ENCODE data around the gene UMPS.

Gene UMPS

GRCh38 chr3:124791639-124792151 lies 61.4 kb downstream of the UMPS start:
- DNase-seq (no peak), ATAC-seq (no peak)
- Mint-ChIP-seq H3K4me1 (peaks cover 8% of the 10 kb centered on the region), H3K4me3 (no peak overlapping the region), H3K9me3 (no peaks in the 10 kb centered on the region), H3K27ac (no peak overlapping the region), H3K27me3 (no peaks in the 10 kb centered on the region)

GRCh38 chr3:124792341-124793040 lies 62.2 kb downstream of the UMPS start:
- peaks cover 8% of the 10 kb centered on the region for H3K4me1 Mint-ChIP-seq
- DNase-seq, result no peak
- H3K9me3 Mint-ChIP-seq, result no peaks in the 10 kb centered on the region
- no peak overlapping the region for H3K27ac Mint-ChIP-seq
- no peak overlapping the region for H3K4me3 Mint-ChIP-seq
- no peak for ATAC-seq
- no peaks in the 10 kb centered on the region for H3K27me3 Mint-ChIP-seq

- Mint-ChIP-seq H3K27me3 (no peaks in the 10 kb centered on the region), H3K4me3 (no peak overlapping the region), H3K9me3 (no peaks in the 10 kb centered on the region), H3K4me1 (peaks cover 8% of the 10 kb centered on the region), H3K27ac (no peak overlapping the region)
- no peak for DNase-seq
- ATAC-seq, result no peak
These were observed 62.9 kb downstream of the UMPS start for GRCh38 chr3:124793054-124793739.

GRCh38 chr3:124796477-124796876 lies 66.2 kb downstream of the UMPS start:
- peaks cover 5% of the 10 kb centered on the region for H3K4me1 Mint-ChIP-seq

GRCh38 chr3:124797426-124797945 lies 67.2 kb downstream of the UMPS start:
- Mint-ChIP-seq H3K27me3 (peaks cover 9% of the 10 kb centered on the region), H3K9me3 (no peaks in the 10 kb centered on the region)
- ATAC-seq, result no peak

More at GRCh38 chr3:124796477-124796876, 66.2 kb downstream of the UMPS start:
- Mint-ChIP-seq H3K27me3 (peaks cover 5% of the 10 kb centered on the region), H3K4me3 (no peak overlapping the region), H3K9me3 (no peaks in the 10 kb centered on the region), H3K27ac (no peak overlapping the region)
- DNase-seq, result no peak
- no peak for ATAC-seq

More at GRCh38 chr3:124797426-124797945, 67.2 kb downstream of the UMPS start:
- Mint-ChIP-seq H3K4me3 (no peak overlapping the region), H3K4me1 (no peaks in the 10 kb centered on the region), H3K27ac (no peak overlapping the region)
- no peak for DNase-seq

Data from stimulated activated naive CD8-positive, alpha-beta T cell treated with anti-CD3 and anti-CD28 coated beads, Interleukin-15, amount 100 ng/mL, for 72 hours (primary cell).